ENCODE measurements around the gene AUTS2.

AUTS2 gene

GRCh38 chr7:69859342-69859741 lies 261.1 kb downstream of the AUTS2 start:
- Histone ChIP-seq H3K36me3 (ENCODE audit: low read length) (no peaks in the 10 kb centered on the region), H4K20me1 (ENCODE audit: low read depth, low read length) (peaks cover 13% of the 10 kb centered on the region), H3K79me2 (ENCODE audit: insufficient read depth, low read length) (peaks cover 3% of the 10 kb centered on the region; the same call in 1 of the 2 replicates), H3K9me2 (replicated peaks; ENCODE audit: insufficient read depth, low read length) (no peaks in the 10 kb centered on the region), H3K4me2 (ENCODE audit: low read depth, low read length, poor library complexity, severe bottlenecking) (no peak overlapping the region), H3K9me3 (ENCODE audit: insufficient read depth, low read length) (no peaks in the 10 kb centered on the region), H3K4me3 (ENCODE audit: insufficient read depth, low read length, poor library complexity, severe bottlenecking) (no peak overlapping the region), H3K27ac (ENCODE audit: low read depth, low read length) (no peak overlapping the region), H3F3A (ENCODE audit: insufficient read depth) (no peaks in the 10 kb centered on the region), H3K9ac (ENCODE audit: low read length) (no peak overlapping the region), H2AFZ (ENCODE audit: low read depth, low read length, severe bottlenecking) (no peak overlapping the region), H3K27me3 (ENCODE audit: low read length) (no peaks in the 10 kb centered on the region)
- TF ChIP-seq CTCF (IDR thresholded peaks at IDR 0.05; ENCODE audit: insufficient read depth, low read length, poor library complexity, severe bottlenecking) (no peak), EZH2phosphoT487 (conservative IDR thresholded peaks at IDR 0.05; ENCODE audit: low read length) (no peak)

- H3K9ac ChIP-seq (ENCODE audit: low read length), result no peak overlapping the region
- TF ChIP-seq EZH2phosphoT487 (conservative IDR thresholded peaks at IDR 0.05; ENCODE audit: low read length), result no peak
- TF ChIP-seq CTCF (IDR thresholded peaks at IDR 0.05; ENCODE audit: insufficient read depth, low read length, poor library complexity, severe bottlenecking), result no peak
- H3K4me3 ChIP-seq (ENCODE audit: insufficient read depth, low read length, poor library complexity, severe bottlenecking), result no peak overlapping the region
- no peaks in the 10 kb centered on the region; the same call in 1 of the 2 replicates for H3K79me2 ChIP-seq (ENCODE audit: insufficient read depth, low read length)
- no peaks in the 10 kb centered on the region for H3K36me3 ChIP-seq (ENCODE audit: low read length)
- H3K27me3 ChIP-seq (ENCODE audit: low read length), result no peaks in the 10 kb centered on the region
- no peaks in the 10 kb centered on the region for H3K9me3 ChIP-seq (ENCODE audit: insufficient read depth, low read length)
- no peak overlapping the region for H2AFZ ChIP-seq (ENCODE audit: low read depth, low read length, severe bottlenecking)
- no peak overlapping the region for H3K4me2 ChIP-seq (ENCODE audit: low read depth, low read length, poor library complexity, severe bottlenecking)
- peaks cover 18% of the 10 kb centered on the region; the same call in 1 of the 2 replicates for H4K20me1 ChIP-seq (ENCODE audit: low read depth, low read length)
- no peaks in the 10 kb centered on the region for H3F3A ChIP-seq (ENCODE audit: insufficient read depth)
- H3K27ac ChIP-seq (ENCODE audit: low read depth, low read length), result no peak overlapping the region
- H3K9me2 ChIP-seq (replicated peaks; ENCODE audit: insufficient read depth, low read length), result no peaks in the 10 kb centered on the region
Observed at GRCh38 chr7:69860486-69860885, 262.2 kb downstream of the AUTS2 start.

GRCh38 chr7:69860941-69861622 lies 262.8 kb downstream of the AUTS2 start:
- TF ChIP-seq EZH2phosphoT487 (conservative IDR thresholded peaks at IDR 0.05; ENCODE audit: low read length), result no peak
- no peak for TF ChIP-seq CTCF (IDR thresholded peaks at IDR 0.05; ENCODE audit: insufficient read depth, low read length, poor library complexity, severe bottlenecking)
- no peak overlapping the region for H3K27ac ChIP-seq (ENCODE audit: low read depth, low read length)
- H3K36me3 ChIP-seq (ENCODE audit: low read length), result no peaks in the 10 kb centered on the region
- H4K20me1 ChIP-seq (ENCODE audit: low read depth, low read length), result peaks cover 19% of the 10 kb centered on the region; the same call in 1 of the 2 replicates
- no peaks in the 10 kb centered on the region for H3K9me3 ChIP-seq (ENCODE audit: insufficient read depth, low read length)
- H3K27me3 ChIP-seq (ENCODE audit: low read length), result no peaks in the 10 kb centered on the region
- H3K79me2 ChIP-seq (ENCODE audit: insufficient read depth, low read length), result no peaks in the 10 kb centered on the region; the same call in 1 of the 2 replicates
- H3K9ac ChIP-seq (ENCODE audit: low read length), result no peak overlapping the region
- no peak overlapping the region for H3K4me3 ChIP-seq (ENCODE audit: insufficient read depth, low read length, poor library complexity, severe bottlenecking)
- H2AFZ ChIP-seq (ENCODE audit: low read depth, low read length, severe bottlenecking), result no peak overlapping the region
- H3K4me2 ChIP-seq (ENCODE audit: low read depth, low read length, poor library complexity, severe bottlenecking), result no peak overlapping the region
- no peaks in the 10 kb centered on the region for H3F3A ChIP-seq (ENCODE audit: insufficient read depth)
- no peaks in the 10 kb centered on the region for H3K9me2 ChIP-seq (replicated peaks; ENCODE audit: insufficient read depth, low read length)

All from SU-DHL-6 (cell line).